GM13977 (cell line): ENCODE results near the gene BNC2.

Experiments used
- DNase-seq: peaks from one replicate; pipeline ENCODE4 v3.0.0; 2012; ENCODE audit warnings: low spot score
- CTCF ChIP-seq: IDR thresholded peaks from 2 replicates; pipeline ENCODE4 v1.5.1; 2012; ENCODE audit warnings: mild to moderate bottlenecking, control low read depth; ENCODE audit not compliant: insufficient read depth; ENCODE audit errors: extremely low read depth, missing control alignments
- in situ Hi-C: fragments of 300-500 bp; cut with MboI; formaldehyde crosslinking; loops from one replicate; pipeline ENCODE4 v1.12.0; 2022; ENCODE audit warnings: low sequenced_read_pairs, low pct_unique_long_range_greater_than_20kb, mixed read lengths, inconsistent platforms; ENCODE audit not compliant: unreplicated experiment

Gene BNC2

GRCh38 chr9:16828340-16829281, 41.9 kb downstream of the BNC2 start:
- DNase-seq, result no peak
- in situ Hi-C loops, result no loop called here
- no peak for TF ChIP-seq CTCF

- in situ Hi-C loops, result no loop called here
- DNase-seq, result no peak
- no peak for TF ChIP-seq CTCF
Observed at GRCh38 chr9:16825971-16826625, 44.4 kb downstream of the BNC2 start.

GRCh38 chr9:16825331-16825725, 45.1 kb downstream of the BNC2 start:
- in situ Hi-C loops, result no loop called here
- no peak for TF ChIP-seq CTCF
- no peak for DNase-seq

- in situ Hi-C loops, result no loop called here
- no peak for TF ChIP-seq CTCF
- DNase-seq, result no peak
Observed at GRCh38 chr9:16824545-16825330, 45.7 kb downstream of the BNC2 start.

GRCh38 chr9:16823906-16824305, 46.6 kb downstream of the BNC2 start:
- DNase-seq, result no peak
- no peak for TF ChIP-seq CTCF
- in situ Hi-C loops, result no loop called here

- DNase-seq, result no peak
- TF ChIP-seq CTCF, result no peak
- in situ Hi-C loops, result no loop called here
Observed at GRCh38 chr9:16821344-16821743, 49.1 kb downstream of the BNC2 start.
